Panc1 (cell line): ENCODE data around the gene RNF130. TPM values are rescaled to one million over a fixed set of nuclear protein-coding genes. Genes with fewer than 3 reads are reported as not detected.

Experiments used
- ATAC-seq: fragments of 200-7000 bp; cut with Tn5 transposase; 2 replicates; pipeline ENCODE4 v1.9.1; 2020; ENCODE audit warnings: mild to moderate bottlenecking, moderate library complexity
- BruUV-seq: library from RNA; stranded (reverse); fragments of 400-500 nt; replicated peaks from 2 replicates; lab custom pipeline; 2021; lab: Mats Ljungman, UMichigan
- CTCF ChIA-PET: fragments of 300-600 bp; sonication (Branson Sonifier 250); formaldehyde crosslinking; loops from one replicate; lab custom pipeline; 2022; ENCODE audit warnings: antibody characterized with exemption; lab: Charles Lee
- POLR2A ChIA-PET: fragments of 300-600 bp; sonication (Branson Sonifier 250); formaldehyde crosslinking; loops from one replicate; lab custom pipeline; 2022; ENCODE audit warnings: antibody characterized with exemption; lab: Charles Lee
- DNase-seq: peaks from one replicate; pipeline ENCODE4 v3.0.0-alpha.2; 2010; ENCODE audit warnings: low read depth, low spot score
- H3K27ac ChIP-seq: 2 replicates; pipeline ENCODE4 v1.5.1; 2011; ENCODE audit warnings: mild to moderate bottlenecking, low read length, inconsistent platforms
- H3K27me3 ChIP-seq: fragments of 200-500 bp; sonication (Bioruptor generic); 2 replicates; pipeline ENCODE4 v1.6.0; 2014; ENCODE audit warnings: low read length, inconsistent platforms; ENCODE audit not compliant: control insufficient read depth, insufficient read depth
- H3K36me3 ChIP-seq: fragments of 200-500 bp; sonication (Bioruptor generic); 2 replicates; pipeline ENCODE4 v1.5.1; 2014; ENCODE audit warnings: inconsistent platforms, mild to moderate bottlenecking, low read length, moderate library complexity; ENCODE audit not compliant: control insufficient read depth, insufficient read depth
- H3K4me1 ChIP-seq: 2 replicates; pipeline ENCODE4 v1.5.1; 2011; ENCODE audit warnings: inconsistent platforms, mild to moderate bottlenecking, low read length, moderate library complexity; ENCODE audit not compliant: control insufficient read depth, insufficient read depth
- H3K4me3 ChIP-seq, 2 experiments: 2 replicates each; pipeline ENCODE4 v1.5.1; 2011 to 2012; ENCODE audit warnings: low read depth in 2 of 2, low read length in 2 of 2, mild to moderate bottlenecking in 2 of 2, inconsistent platforms in 1 of 2, moderate library complexity in 1 of 2
- H3K9me3 ChIP-seq: fragments of 200-500 bp; sonication (Bioruptor generic); 2 replicates; pipeline ENCODE4 v1.5.1; 2014; ENCODE audit warnings: low read depth, mild to moderate bottlenecking, inconsistent platforms, low read length, moderate library complexity; ENCODE audit not compliant: control insufficient read depth, insufficient read depth
- POLR2AphosphoS5 ChIP-seq: IDR thresholded peaks from 2 replicates; pipeline ENCODE4 v1.6.1; 2012; ENCODE audit warnings: mild to moderate bottlenecking, low read depth, low read length, moderate library complexity
- SIN3A ChIP-seq: IDR thresholded peaks from 2 replicates; pipeline ENCODE4 v1.6.1; 2012; ENCODE audit warnings: low read depth, mild to moderate bottlenecking, low read length, moderate library complexity, borderline replicate concordance; ENCODE audit not compliant: insufficient read depth
- TCF7L2 ChIP-seq: IDR thresholded peaks from 2 replicates; pipeline ENCODE4 v1.6.1; 2011; ENCODE audit warnings: mild to moderate bottlenecking, low read depth, low read length, inconsistent platforms
- in situ Hi-C: cut with HindIII; loops from 2 replicates; pipeline ENCODE4 v1.10.0; 2016; ENCODE audit warnings: low sequenced_read_pairs, low pct_unique_long_range_greater_than_20kb
- intact Hi-C: fragments of 100-400 bp; cut with micrococcal nuclease; formaldehyde crosslinking; loops from one replicate; pipeline ENCODE4 v1.10.0; 2022; ENCODE audit not compliant: unreplicated experiment
- total RNA-seq: library from RNA; stranded (reverse); gene quantifications from one replicate; pipeline ENCODE4 v1.2.1, GENCODE V29; 2021; ENCODE audit not compliant: unreplicated experiment
- TF ChIP-seq, protein P1 (sequence below): fragments of 450-650 bp; IDR thresholded peaks from 2 replicates; pipeline ENCODE4 v1.5.1; 2017; ENCODE audit warnings: mild to moderate bottlenecking
- TF ChIP-seq, protein P2 (sequence below), 2 experiments: IDR thresholded peaks; 2 replicates each; pipeline ENCODE4 v1.6.1; 2011 to 2012; ENCODE audit warnings: low read depth in 2 of 2, control low read depth in 1 of 2, low read length in 1 of 2, mild to moderate bottlenecking in 1 of 2, moderate library complexity in 1 of 2; ENCODE audit not compliant: insufficient read depth in 1 of 2

The RNF130 gene
- total RNA-seq, 1 experiment from 2014 or later, result 73.1 TPM

DNA sequence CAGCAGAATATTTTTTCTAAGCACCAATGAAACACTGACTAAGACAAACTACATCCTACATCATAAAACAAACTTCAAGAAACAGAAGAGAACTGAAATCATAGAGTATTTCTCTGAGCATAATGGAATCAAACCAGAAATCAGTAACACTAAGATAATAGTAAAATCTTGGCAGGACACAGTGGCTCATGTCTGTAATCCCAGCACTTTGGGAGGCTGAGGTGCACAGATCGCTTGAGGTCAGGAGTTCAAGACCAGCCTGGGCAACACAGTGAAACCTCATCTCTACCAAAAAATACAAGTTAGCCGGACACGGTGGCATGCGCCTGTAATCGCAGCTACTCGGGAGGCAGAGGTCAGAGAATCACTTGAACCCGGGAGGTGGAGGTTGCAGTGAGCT, 63.1 kb downstream of the RNF130 start:
- Histone ChIP-seq H3K27me3 (no peaks in the 10 kb centered on the region), H3K4me3 (no peak overlapping the region), H3K36me3 (no peaks in the 10 kb centered on the region), H3K9me3 (no peaks in the 10 kb centered on the region), H3K4me1 (no peaks in the 10 kb centered on the region), H3K27ac (no peak overlapping the region)
- CTCF ChIA-PET, result no interaction called here
- POLR2A ChIA-PET, result interaction anchor here (0.6 kb wide), 1 partner anchor 253 kb away, joined by 3 read pairs; no protein-coding TSS in a partner anchor
- BruUV-seq, result no TSS peak
- intact Hi-C loops, result no loop called here
- ATAC-seq, result no peak
- no peak for DNase-seq
- in situ Hi-C loops, result no loop called here
- TF ChIP-seq, protein P1, sequence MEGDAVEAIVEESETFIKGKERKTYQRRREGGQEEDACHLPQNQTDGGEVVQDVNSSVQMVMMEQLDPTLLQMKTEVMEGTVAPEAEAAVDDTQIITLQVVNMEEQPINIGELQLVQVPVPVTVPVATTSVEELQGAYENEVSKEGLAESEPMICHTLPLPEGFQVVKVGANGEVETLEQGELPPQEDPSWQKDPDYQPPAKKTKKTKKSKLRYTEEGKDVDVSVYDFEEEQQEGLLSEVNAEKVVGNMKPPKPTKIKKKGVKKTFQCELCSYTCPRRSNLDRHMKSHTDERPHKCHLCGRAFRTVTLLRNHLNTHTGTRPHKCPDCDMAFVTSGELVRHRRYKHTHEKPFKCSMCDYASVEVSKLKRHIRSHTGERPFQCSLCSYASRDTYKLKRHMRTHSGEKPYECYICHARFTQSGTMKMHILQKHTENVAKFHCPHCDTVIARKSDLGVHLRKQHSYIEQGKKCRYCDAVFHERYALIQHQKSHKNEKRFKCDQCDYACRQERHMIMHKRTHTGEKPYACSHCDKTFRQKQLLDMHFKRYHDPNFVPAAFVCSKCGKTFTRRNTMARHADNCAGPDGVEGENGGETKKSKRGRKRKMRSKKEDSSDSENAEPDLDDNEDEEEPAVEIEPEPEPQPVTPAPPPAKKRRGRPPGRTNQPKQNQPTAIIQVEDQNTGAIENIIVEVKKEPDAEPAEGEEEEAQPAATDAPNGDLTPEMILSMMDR, result no peak
- TF ChIP-seq, protein P2, sequence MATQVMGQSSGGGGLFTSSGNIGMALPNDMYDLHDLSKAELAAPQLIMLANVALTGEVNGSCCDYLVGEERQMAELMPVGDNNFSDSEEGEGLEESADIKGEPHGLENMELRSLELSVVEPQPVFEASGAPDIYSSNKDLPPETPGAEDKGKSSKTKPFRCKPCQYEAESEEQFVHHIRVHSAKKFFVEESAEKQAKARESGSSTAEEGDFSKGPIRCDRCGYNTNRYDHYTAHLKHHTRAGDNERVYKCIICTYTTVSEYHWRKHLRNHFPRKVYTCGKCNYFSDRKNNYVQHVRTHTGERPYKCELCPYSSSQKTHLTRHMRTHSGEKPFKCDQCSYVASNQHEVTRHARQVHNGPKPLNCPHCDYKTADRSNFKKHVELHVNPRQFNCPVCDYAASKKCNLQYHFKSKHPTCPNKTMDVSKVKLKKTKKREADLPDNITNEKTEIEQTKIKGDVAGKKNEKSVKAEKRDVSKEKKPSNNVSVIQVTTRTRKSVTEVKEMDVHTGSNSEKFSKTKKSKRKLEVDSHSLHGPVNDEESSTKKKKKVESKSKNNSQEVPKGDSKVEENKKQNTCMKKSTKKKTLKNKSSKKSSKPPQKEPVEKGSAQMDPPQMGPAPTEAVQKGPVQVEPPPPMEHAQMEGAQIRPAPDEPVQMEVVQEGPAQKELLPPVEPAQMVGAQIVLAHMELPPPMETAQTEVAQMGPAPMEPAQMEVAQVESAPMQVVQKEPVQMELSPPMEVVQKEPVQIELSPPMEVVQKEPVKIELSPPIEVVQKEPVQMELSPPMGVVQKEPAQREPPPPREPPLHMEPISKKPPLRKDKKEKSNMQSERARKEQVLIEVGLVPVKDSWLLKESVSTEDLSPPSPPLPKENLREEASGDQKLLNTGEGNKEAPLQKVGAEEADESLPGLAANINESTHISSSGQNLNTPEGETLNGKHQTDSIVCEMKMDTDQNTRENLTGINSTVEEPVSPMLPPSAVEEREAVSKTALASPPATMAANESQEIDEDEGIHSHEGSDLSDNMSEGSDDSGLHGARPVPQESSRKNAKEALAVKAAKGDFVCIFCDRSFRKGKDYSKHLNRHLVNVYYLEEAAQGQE (IDR thresholded peaks at IDR 0.05; ENCODE audit: insufficient read depth in 1 of 2, low read depth in 2 of 2, low read length in 1 of 2), result no peak
- TF ChIP-seq TCF7L2 (no peak), SIN3A (no peak), POLR2AphosphoS5 (no peak)

DNA sequence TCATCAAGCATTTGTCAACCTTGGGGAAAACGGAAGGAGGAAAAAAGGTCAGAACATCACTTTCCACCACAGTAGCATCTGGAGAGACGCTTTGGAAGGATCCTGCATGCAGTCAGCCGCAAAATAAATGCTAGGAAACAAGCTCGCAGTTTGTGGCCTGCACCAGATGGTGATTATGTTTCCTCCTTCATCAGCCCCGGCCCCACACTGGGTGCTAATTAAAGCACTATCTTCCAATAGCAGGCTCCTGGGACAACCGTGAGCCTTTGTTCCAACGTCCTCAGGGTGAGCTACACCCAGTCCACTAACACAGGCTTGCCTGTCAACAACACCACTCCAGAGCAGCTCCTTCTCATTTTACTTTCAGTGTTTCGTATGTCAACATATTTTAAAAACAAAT, 64.0 kb downstream of the RNF130 start:
- DNase-seq, result no peak
- TF ChIP-seq SIN3A, result no peak
- TF ChIP-seq, protein P2 (IDR thresholded peaks at IDR 0.05; ENCODE audit: insufficient read depth in 1 of 2, low read depth in 2 of 2, low read length in 1 of 2), result no peak
- TF ChIP-seq, protein P1, result no peak
- TF ChIP-seq POLR2AphosphoS5, result no peak
- TF ChIP-seq TCF7L2, result no peak
- in situ Hi-C loops, result no loop called here
- Histone ChIP-seq H3K36me3 (no peaks in the 10 kb centered on the region), H3K27me3 (no peaks in the 10 kb centered on the region), H3K4me3 (no peak overlapping the region), H3K9me3 (no peaks in the 10 kb centered on the region), H3K27ac (no peak overlapping the region), H3K4me1 (no peaks in the 10 kb centered on the region)
- POLR2A ChIA-PET, result no interaction called here
- CTCF ChIA-PET, result no interaction called here
- no TSS peak for BruUV-seq
- intact Hi-C loops, result no loop called here
- ATAC-seq, result no peak
